KMS-11 (cell line): ENCODE data around the gene SRGAP2C.
"Not testable (repeated sequence)": the region's sequence is repeated elsewhere in the genome, so short reads cannot be mapped to it uniquely, and the experiment has no call there.

Experiments used
- H2AFZ ChIP-seq: fragments of 200-600 bp; sonication (generic); 2 replicates; pipeline ENCODE4 v1.6.1; 2016; ENCODE audit warnings: antibody characterized with exemption, mixed run types, low read depth
- H3K27ac ChIP-seq: fragments of 200-600 bp; sonication (generic); 2 replicates; pipeline ENCODE4 v1.6.1; 2016; ENCODE audit warnings: mild to moderate bottlenecking, mixed run types
- H3K27me3 ChIP-seq: fragments of 200-600 bp; sonication (generic); 2 replicates; pipeline ENCODE4 v1.6.1; 2017; ENCODE audit warnings: mild to moderate bottlenecking, low read depth, mixed run types, moderate library complexity; ENCODE audit not compliant: insufficient read depth
- H3K36me3 ChIP-seq: fragments of 200-600 bp; sonication (generic); 2 replicates; pipeline ENCODE4 v1.6.1; 2017; ENCODE audit warnings: mild to moderate bottlenecking, mixed run types; ENCODE audit not compliant: insufficient read depth
- H3K4me1 ChIP-seq: fragments of 200-600 bp; sonication (generic); 2 replicates; pipeline ENCODE4 v1.6.1; 2016; ENCODE audit warnings: mild to moderate bottlenecking, low read depth, mixed run types; ENCODE audit not compliant: poor library complexity, severe bottlenecking
- H3K4me2 ChIP-seq: fragments of 200-600 bp; sonication (generic); 2 replicates; pipeline ENCODE4 v1.7.0; 2016; ENCODE audit warnings: mild to moderate bottlenecking, mixed run types
- H3K4me3 ChIP-seq: fragments of 200-600 bp; sonication (generic); IDR thresholded peaks from 2 replicates; pipeline ENCODE4 v1.6.1; 2017; ENCODE audit warnings: low read depth, low read length, mixed read lengths; ENCODE audit not compliant: insufficient read depth
- H3K79me2 ChIP-seq: fragments of 200-600 bp; sonication (generic); 2 replicates; pipeline ENCODE4 v1.6.1; 2016; ENCODE audit warnings: low read depth, mixed run types; ENCODE audit not compliant: insufficient read depth
- H3K9ac ChIP-seq: fragments of 200-600 bp; sonication (generic); 2 replicates; pipeline ENCODE4 v1.6.1; 2016; ENCODE audit warnings: mild to moderate bottlenecking, mixed run types
- H4K20me1 ChIP-seq: fragments of 200-600 bp; sonication (generic); 2 replicates; pipeline ENCODE4 v1.6.1; 2016; ENCODE audit warnings: mild to moderate bottlenecking, mixed run types; ENCODE audit not compliant: insufficient read depth

The SRGAP2C gene

GRCh38 chr1:121186191-121186590 lies 1.4 kb downstream of the SRGAP2C start:
- not testable (repeated sequence) for H3K36me3 ChIP-seq, H3K27ac ChIP-seq, H3K4me2 ChIP-seq, H3K4me1 ChIP-seq, H3K4me3 ChIP-seq, H3K9ac ChIP-seq, H3K27me3 ChIP-seq, H2AFZ ChIP-seq, H3K79me2 ChIP-seq, H4K20me1 ChIP-seq

- H3K36me3 ChIP-seq, H3K27ac ChIP-seq, H2AFZ ChIP-seq, H3K79me2 ChIP-seq, H4K20me1 ChIP-seq, H3K4me1 ChIP-seq, H3K9ac ChIP-seq, H3K4me3 ChIP-seq, H3K27me3 ChIP-seq, H3K4me2 ChIP-seq: not testable (repeated sequence)
Observed at GRCh38 chr1:121187914-121188313, 3.1 kb downstream of the SRGAP2C start.

- not testable (repeated sequence) for H3K9ac ChIP-seq, H4K20me1 ChIP-seq, H3K4me3 ChIP-seq, H2AFZ ChIP-seq, H3K4me1 ChIP-seq, H3K27me3 ChIP-seq, H3K27ac ChIP-seq, H3K79me2 ChIP-seq, H3K4me2 ChIP-seq, H3K36me3 ChIP-seq
Observed at GRCh38 chr1:121192512-121192911, 7.7 kb downstream of the SRGAP2C start.

GRCh38 chr1:121197095-121197882 lies 12.5 kb downstream of the SRGAP2C start:
- not testable (repeated sequence) for H3K4me3 ChIP-seq, H3K4me1 ChIP-seq, H3K9ac ChIP-seq, H3K4me2 ChIP-seq, H3K79me2 ChIP-seq, H4K20me1 ChIP-seq, H2AFZ ChIP-seq, H3K27ac ChIP-seq, H3K27me3 ChIP-seq, H3K36me3 ChIP-seq

GRCh38 chr1:121199763-121200162 lies 15.0 kb downstream of the SRGAP2C start:
- not testable (repeated sequence) for H4K20me1 ChIP-seq, H3K9ac ChIP-seq, H3K79me2 ChIP-seq, H2AFZ ChIP-seq, H3K27me3 ChIP-seq, H3K27ac ChIP-seq, H3K4me2 ChIP-seq, H3K4me3 ChIP-seq, H3K36me3 ChIP-seq, H3K4me1 ChIP-seq

- not testable (repeated sequence) for H3K9ac ChIP-seq, H3K79me2 ChIP-seq, H3K27ac ChIP-seq, H2AFZ ChIP-seq, H3K36me3 ChIP-seq, H3K4me2 ChIP-seq, H3K4me3 ChIP-seq, H3K27me3 ChIP-seq, H3K4me1 ChIP-seq, H4K20me1 ChIP-seq
Observed at GRCh38 chr1:121200232-121200631, 15.5 kb downstream of the SRGAP2C start.

- H3K27ac ChIP-seq, H3K4me2 ChIP-seq, H3K4me1 ChIP-seq, H3K79me2 ChIP-seq, H4K20me1 ChIP-seq, H3K36me3 ChIP-seq, H2AFZ ChIP-seq, H3K9ac ChIP-seq, H3K4me3 ChIP-seq, H3K27me3 ChIP-seq: not testable (repeated sequence)
Observed at GRCh38 chr1:121200985-121201981, 16.5 kb downstream of the SRGAP2C start.

- H3K4me1 ChIP-seq, H3K27me3 ChIP-seq, H3K9ac ChIP-seq, H3K27ac ChIP-seq, H4K20me1 ChIP-seq, H2AFZ ChIP-seq, H3K4me2 ChIP-seq, H3K79me2 ChIP-seq, H3K36me3 ChIP-seq, H3K4me3 ChIP-seq: not testable (repeated sequence)
Observed at GRCh38 chr1:121202986-121203385, 18.2 kb downstream of the SRGAP2C start.

- H3K4me3 ChIP-seq, H3K27ac ChIP-seq, H3K4me2 ChIP-seq, H2AFZ ChIP-seq, H3K4me1 ChIP-seq, H4K20me1 ChIP-seq, H3K27me3 ChIP-seq, H3K36me3 ChIP-seq, H3K79me2 ChIP-seq, H3K9ac ChIP-seq: not testable (repeated sequence)
Observed at GRCh38 chr1:121205786-121206711, 21.3 kb downstream of the SRGAP2C start.
